Measurements from ENCODE around the gene PDE10A.
"Not testable (repeated sequence)": the region's sequence is repeated elsewhere in the genome, so short reads cannot be mapped to it uniquely, and the experiment has no call there.

PDE10A gene

DNA sequence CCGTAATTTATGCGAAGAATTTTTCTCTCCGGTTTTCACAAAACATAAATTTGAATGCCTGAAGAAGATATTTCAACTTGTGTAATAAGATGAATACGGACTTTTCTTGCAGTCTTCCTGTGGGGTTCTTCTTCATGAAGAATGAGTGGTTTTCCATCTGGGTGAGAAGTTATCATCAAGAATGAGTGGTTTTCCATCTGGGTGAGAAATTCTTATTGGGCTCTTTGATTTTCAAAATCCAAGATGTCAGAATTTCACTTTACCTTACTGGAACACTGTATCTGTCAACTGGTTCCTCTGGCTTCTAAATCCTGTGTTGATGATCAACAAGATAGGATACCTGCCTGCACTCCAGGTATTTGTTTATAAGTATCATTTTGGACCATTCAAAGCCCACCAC lies 193.6 kb downstream of the PDE10A start:
- intact Hi-C loops (cut with DNase I; ENCODE audit: low total_unique reads), result no loop called here
- Histone ChIP-seq H3K4me1 (no peaks in the 10 kb centered on the region), H3K27me3 (no peaks in the 10 kb centered on the region), H3K4me3 (no peak overlapping the region), H3K36me3 (no peaks in the 10 kb centered on the region), H3K27ac (no peak overlapping the region), H3K9me3 (peaks cover 0 to 7% (median 0%) of the 10 kb centered on the region in 3 donors)
- TF ChIP-seq CTCF (IDR thresholded peaks at IDR 0.05), result no peak
- DNase-seq, result no peak

DNA sequence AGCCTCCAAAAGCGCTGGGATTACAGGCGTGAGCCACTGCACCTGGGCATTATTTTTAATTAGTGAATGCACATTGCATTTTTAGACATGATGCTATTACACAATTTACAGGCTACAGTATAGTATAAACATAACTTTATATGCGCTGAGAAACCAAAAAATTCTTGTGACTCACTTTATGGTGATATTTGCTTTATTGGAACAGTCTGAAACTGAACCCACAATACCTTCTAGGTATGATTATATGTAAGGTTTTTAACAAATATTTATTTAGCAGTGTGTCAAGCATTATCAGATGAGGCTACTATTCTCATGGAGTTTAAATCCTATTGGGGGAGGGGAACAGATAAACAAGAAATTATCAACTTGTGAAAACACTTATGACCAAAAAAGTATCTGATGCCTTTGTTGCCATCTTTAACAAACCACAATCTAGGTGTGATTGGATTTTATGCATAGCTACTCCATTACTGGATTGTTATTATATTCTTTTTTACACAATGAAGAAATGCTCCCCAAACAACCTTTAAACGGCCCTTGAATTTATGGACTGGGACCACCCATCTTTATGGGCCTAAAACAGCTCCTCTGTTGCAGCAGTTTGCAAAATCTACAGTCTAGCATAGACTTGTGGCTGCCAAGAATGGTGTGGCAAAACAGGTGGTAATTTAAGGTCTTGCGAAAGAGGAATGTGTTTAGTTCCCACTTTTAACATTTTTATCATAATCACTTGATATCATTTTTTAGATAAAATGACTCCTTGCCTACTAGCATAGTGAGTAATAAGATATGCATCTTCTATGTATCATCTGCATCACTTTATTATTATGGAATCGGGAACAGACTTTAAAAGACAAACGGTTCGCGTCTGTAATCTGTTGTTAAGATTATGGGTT lies 194.5 kb downstream of the PDE10A start:
- peaks cover 0 to 16% (median 0%) of the 10 kb centered on the region in 3 donors for H3K9me3 ChIP-seq
- no peaks in the 10 kb centered on the region for H3K4me1 ChIP-seq
- intact Hi-C loops (cut with DNase I; ENCODE audit: low total_unique reads), result no loop called here
- no peak for DNase-seq
- TF ChIP-seq CTCF (IDR thresholded peaks at IDR 0.05), result no peak
- no peaks in the 10 kb centered on the region for H3K36me3 ChIP-seq
- no peaks in the 10 kb centered on the region for H3K27me3 ChIP-seq
- H3K4me3 ChIP-seq, result no peak overlapping the region
- no peak overlapping the region for H3K27ac ChIP-seq

- H3K4me3 ChIP-seq; intact Hi-C loops (cut with DNase I; ENCODE audit: low total_unique reads); H3K27ac ChIP-seq; H3K36me3 ChIP-seq; H3K4me1 ChIP-seq; DNase-seq; H3K27me3 ChIP-seq: not testable (repeated sequence)
- peaks cover 0 to 27% (median 6%) of the 10 kb centered on the region in 3 donors for H3K9me3 ChIP-seq
These were observed 199.5 kb downstream of the PDE10A start for GRCh38 chr6:165463499-165463898.

GRCh38 chr6:165459605-165460301 lies 203.3 kb downstream of the PDE10A start:
- peaks cover 0 to 21% (median 6%) of the 10 kb centered on the region in 3 donors for H3K9me3 ChIP-seq
- H3K27ac ChIP-seq; H3K36me3 ChIP-seq; H3K4me1 ChIP-seq; intact Hi-C loops (cut with DNase I; ENCODE audit: low total_unique reads); DNase-seq; H3K4me3 ChIP-seq; H3K27me3 ChIP-seq: not testable (repeated sequence)

DNA sequence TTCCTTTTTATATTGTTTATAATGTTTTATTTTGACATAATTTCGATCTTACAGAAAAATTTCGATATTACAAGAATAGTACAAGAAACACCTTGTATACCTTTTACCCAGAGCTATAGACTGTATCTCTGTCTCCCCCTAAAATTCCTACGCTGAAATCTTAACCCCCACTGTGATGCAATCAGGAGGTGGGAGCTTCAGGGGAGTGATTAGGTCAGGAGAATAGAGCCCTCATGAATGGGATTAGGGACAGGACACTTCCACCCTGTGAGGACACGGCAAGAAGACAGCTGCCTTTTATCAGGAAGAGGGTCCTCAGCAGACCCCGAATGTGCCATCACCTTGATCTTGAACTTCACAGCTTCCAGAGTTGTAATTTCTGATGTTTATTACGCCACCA lies 204.9 kb downstream of the PDE10A start:
- intact Hi-C loops (cut with DNase I; ENCODE audit: low total_unique reads), result no loop called here
- Histone ChIP-seq H3K27me3 (no peaks in the 10 kb centered on the region), H3K36me3 (no peaks in the 10 kb centered on the region), H3K4me3 (no peak overlapping the region), H3K27ac (no peak overlapping the region), H3K9me3 (peaks cover 0 to 7% (median 6%) of the 10 kb centered on the region in 3 donors), H3K4me1 (peaks cover 0 to 3% (median 0%) of the 10 kb centered on the region in 4 donors)
- DNase-seq, result no peak
- no peak for TF ChIP-seq CTCF (IDR thresholded peaks at IDR 0.05)

DNA sequence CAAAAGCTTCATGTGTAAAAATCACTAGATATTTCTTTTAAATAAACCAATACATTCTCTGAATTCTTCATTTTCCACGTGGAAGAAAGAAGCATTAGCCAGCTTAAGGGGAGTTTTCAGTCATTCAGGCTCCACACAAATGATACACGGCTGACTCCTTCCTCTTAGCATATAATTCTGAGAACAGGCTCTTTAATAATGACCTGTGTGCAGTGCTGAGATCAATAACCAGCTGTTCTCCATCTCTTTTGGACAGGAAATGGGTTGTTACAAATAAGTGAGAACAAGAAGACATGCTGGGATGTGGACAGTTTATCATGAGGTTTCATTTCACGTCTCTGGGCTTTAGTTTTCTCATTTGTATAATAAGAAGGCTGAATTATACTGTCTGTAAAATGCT lies 206.8 kb downstream of the PDE10A start:
- H3K27me3 ChIP-seq, result no peaks in the 10 kb centered on the region
- H3K9me3 ChIP-seq, result no peaks in the 10 kb centered on the region
- no peak for DNase-seq
- H3K4me3 ChIP-seq, result no peak overlapping the region
- no peak for TF ChIP-seq CTCF (IDR thresholded peaks at IDR 0.05)
- no peaks in the 10 kb centered on the region for H3K36me3 ChIP-seq
- no peak overlapping the region for H3K27ac ChIP-seq
- peaks cover 0 to 3% (median 0%) of the 10 kb centered on the region in 4 donors for H3K4me1 ChIP-seq
- intact Hi-C loops (cut with DNase I; ENCODE audit: low total_unique reads), result no loop called here

Measured in tibial artery (tissue), 4 donors.